ENCODE measurements around the gene TNN. TPM values are rescaled to one million over a fixed set of nuclear protein-coding genes. Genes with fewer than 3 reads are reported as not detected.

Gene TNN
- total RNA-seq, 2 donors from 2014 or later, result 0.63 to 0.79 TPM

GRCh38 chr1:175072099-175072951, 4.7 kb downstream of the TNN start:
- no peak for DNase-seq (ENCODE audit: low spot score)
- H3K4me3 ChIP-seq, result no peak overlapping the region

GRCh38 chr1:175073061-175073460, 5.4 kb downstream of the TNN start:
- no peak for TF ChIP-seq CTCF (IDR thresholded peaks at IDR 0.05)
- Histone ChIP-seq H3K9me3 (no peaks in the 10 kb centered on the region), H3K4me3 (no peak overlapping the region), H3K36me3 (no peaks in the 10 kb centered on the region), H3K27me3 (peaks cover 0 to 2% of the 10 kb centered on the region in 2 donors), H3K27ac (no peak overlapping the region), H3K4me1 (peaks cover 0 to 18% of the 10 kb centered on the region in 2 donors)
- DNase-seq (ENCODE audit: low spot score), result no peak

More at GRCh38 chr1:175072099-175072951, 4.7 kb downstream of the TNN start:
- peaks cover 0 to 2% of the 10 kb centered on the region in 2 donors for H3K27me3 ChIP-seq
- H3K27ac ChIP-seq, result no peak overlapping the region
- no peak for TF ChIP-seq CTCF (IDR thresholded peaks at IDR 0.05)
- H3K36me3 ChIP-seq, result no peaks in the 10 kb centered on the region
- no peaks in the 10 kb centered on the region for H3K9me3 ChIP-seq
- peaks cover 0 to 18% of the 10 kb centered on the region in 2 donors for H3K4me1 ChIP-seq

GRCh38 chr1:175073633-175074032, 6.0 kb downstream of the TNN start:
- Histone ChIP-seq H3K27me3 (peaks cover 0 to 2% of the 10 kb centered on the region in 2 donors), H3K9me3 (no peaks in the 10 kb centered on the region)
- TF ChIP-seq CTCF (IDR thresholded peaks at IDR 0.05), result no peak

GRCh38 chr1:175075572-175076568, 8.2 kb downstream of the TNN start:
- H3K4me1 ChIP-seq, result peaks cover 0 to 18% of the 10 kb centered on the region in 2 donors
- no peak overlapping the region for H3K4me3 ChIP-seq
- H3K9me3 ChIP-seq, result no peaks in the 10 kb centered on the region
- no peak for TF ChIP-seq CTCF (IDR thresholded peaks at IDR 0.05)
- H3K27ac ChIP-seq, result no peak overlapping the region
- peaks cover 0 to 2% of the 10 kb centered on the region in 2 donors for H3K27me3 ChIP-seq
- DNase-seq (ENCODE audit: low spot score), result no peak
- no peaks in the 10 kb centered on the region for H3K36me3 ChIP-seq

More at GRCh38 chr1:175073633-175074032, 6.0 kb downstream of the TNN start:
- no peak overlapping the region for H3K4me3 ChIP-seq
- DNase-seq (ENCODE audit: low spot score), result no peak
- H3K27ac ChIP-seq, result no peak overlapping the region
- H3K4me1 ChIP-seq, result peaks cover 0 to 18% of the 10 kb centered on the region in 2 donors
- H3K36me3 ChIP-seq, result no peaks in the 10 kb centered on the region

DNA sequence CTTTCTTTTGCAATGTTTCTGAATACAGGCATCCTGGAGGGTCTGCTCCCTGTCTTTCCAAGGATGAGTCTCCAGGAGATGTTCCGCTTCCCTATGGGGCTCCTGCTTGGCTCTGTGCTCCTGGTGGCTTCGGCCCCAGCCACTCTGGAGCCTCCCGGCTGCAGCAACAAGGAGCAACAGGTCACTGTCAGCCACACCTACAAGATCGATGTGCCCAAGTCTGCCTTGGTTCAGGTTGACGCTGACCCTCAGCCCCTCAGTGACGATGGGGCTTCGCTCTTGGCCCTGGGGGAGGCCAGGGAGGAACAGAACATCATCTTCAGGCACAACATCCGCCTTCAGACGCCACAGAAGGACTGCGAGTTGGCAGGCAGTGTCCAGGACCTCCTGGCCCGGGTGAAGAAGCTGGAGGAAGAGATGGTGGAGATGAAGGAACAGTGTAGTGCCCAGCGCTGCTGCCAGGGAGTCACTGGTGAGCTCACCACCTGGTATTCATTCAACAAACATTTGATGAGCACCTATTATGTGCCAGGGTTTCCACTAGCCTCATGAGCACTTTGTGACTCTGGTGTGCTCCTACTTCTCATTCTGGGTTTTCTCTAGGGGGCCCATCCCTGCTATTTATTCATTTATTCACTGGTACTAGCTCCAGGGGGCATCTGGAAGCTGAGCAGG, 9.9 kb downstream of the TNN start:
- H3K27ac ChIP-seq, result no peak overlapping the region
- no peaks in the 10 kb centered on the region for H3K27me3 ChIP-seq
- peaks cover 0 to 9% of the 10 kb centered on the region in 2 donors for H3K4me1 ChIP-seq
- TF ChIP-seq CTCF (IDR thresholded peaks at IDR 0.05), result no peak
- H3K36me3 ChIP-seq, result no peaks in the 10 kb centered on the region
- H3K4me3 ChIP-seq, result no peak overlapping the region
- no peaks in the 10 kb centered on the region for H3K9me3 ChIP-seq
- no peak for DNase-seq (ENCODE audit: low spot score)
